Gastroesophageal sphincter (tissue), 3 donors: ENCODE results near the gene KCTD16.

Experiments used
- POLR2A ChIP-seq, 2 donors: fragments of 450-650 bp; IDR thresholded peaks; one replicate each; pipeline ENCODE4 v1.6.1; 2017; ENCODE audit warnings: antibody characterized with exemption in 2 of 2, mild to moderate bottlenecking in 2 of 2, moderate library complexity in 1 of 2
- POLR2AphosphoS5 ChIP-seq: sonication (generic); formaldehyde crosslinking; IDR thresholded peaks from one replicate; pipeline ENCODE4 v1.6.1; 2017; ENCODE audit warnings: antibody characterized with exemption
- TF ChIP-seq, protein P1 (sequence below), 4 experiments: fragments of 200-600 bp in 2 of 4; fragments of 450-650 bp in 2 of 4; sonication (generic) in 1 of 4; IDR thresholded peaks; one replicate each; pipeline ENCODE4 v1.5.1; 2017 to 2019; ENCODE audit warnings: antibody characterized with exemption in 4 of 4, mild to moderate bottlenecking in 2 of 4, moderate library complexity in 2 of 4

DNA sequence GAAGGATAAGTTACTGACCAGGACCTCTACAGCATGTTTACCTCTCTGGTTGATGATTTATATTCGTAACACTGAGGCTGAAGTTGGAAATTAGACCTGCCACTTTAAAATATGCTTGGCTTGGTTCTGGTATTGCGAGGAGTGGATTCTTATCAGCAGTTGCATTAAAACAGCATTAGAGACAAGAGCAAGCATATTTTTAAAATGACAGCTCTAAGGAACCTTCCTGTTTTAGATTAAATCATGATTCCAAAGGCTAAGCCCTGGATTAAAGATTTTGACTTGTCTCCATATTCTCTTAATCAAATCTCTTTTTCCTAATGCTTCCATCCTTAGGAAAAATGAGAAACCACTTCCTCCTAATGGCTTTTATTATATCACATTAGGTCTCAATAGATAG, 277.8 kb downstream of the KCTD16 start:
- TF ChIP-seq, protein P1, sequence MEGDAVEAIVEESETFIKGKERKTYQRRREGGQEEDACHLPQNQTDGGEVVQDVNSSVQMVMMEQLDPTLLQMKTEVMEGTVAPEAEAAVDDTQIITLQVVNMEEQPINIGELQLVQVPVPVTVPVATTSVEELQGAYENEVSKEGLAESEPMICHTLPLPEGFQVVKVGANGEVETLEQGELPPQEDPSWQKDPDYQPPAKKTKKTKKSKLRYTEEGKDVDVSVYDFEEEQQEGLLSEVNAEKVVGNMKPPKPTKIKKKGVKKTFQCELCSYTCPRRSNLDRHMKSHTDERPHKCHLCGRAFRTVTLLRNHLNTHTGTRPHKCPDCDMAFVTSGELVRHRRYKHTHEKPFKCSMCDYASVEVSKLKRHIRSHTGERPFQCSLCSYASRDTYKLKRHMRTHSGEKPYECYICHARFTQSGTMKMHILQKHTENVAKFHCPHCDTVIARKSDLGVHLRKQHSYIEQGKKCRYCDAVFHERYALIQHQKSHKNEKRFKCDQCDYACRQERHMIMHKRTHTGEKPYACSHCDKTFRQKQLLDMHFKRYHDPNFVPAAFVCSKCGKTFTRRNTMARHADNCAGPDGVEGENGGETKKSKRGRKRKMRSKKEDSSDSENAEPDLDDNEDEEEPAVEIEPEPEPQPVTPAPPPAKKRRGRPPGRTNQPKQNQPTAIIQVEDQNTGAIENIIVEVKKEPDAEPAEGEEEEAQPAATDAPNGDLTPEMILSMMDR (IDR thresholded peaks at IDR 0.05): no peak
- TF ChIP-seq POLR2A (IDR thresholded peaks at IDR 0.05) (no peak), POLR2AphosphoS5 (no peak)
